GOT3 (cell line): ENCODE data around the gene PRRT4.

Source experiments
- DNase-seq: peaks from one replicate; lab custom pipeline; 2025; ENCODE audit warnings: mixed read lengths; lab: John Stamatoyannopoulos, UW

The PRRT4 gene

DNA sequence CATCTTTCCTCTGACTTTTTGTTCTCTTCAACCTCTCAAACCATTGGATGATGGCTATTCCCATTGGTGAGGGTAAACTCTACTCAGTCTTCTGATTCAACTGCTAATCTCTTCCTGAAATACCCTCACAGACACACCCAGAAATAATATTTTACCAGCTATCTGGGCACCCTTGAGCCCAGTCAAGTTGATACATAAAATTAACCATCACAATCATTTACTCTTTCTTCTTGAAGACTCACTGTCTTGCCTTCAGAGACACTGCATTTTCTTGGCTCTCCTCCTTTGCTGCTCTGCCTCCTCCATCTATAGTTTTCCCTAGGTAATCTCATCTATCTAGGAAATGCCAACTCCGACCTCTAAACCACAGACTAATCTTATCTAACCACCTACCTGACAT, 12.6 kb upstream of the PRRT4 start:
- DNase-seq: no peak

- DNase-seq: no peak
These were observed 12.1 kb upstream of the PRRT4 start for GRCh38 chr7:128373606-128374005.

DNA sequence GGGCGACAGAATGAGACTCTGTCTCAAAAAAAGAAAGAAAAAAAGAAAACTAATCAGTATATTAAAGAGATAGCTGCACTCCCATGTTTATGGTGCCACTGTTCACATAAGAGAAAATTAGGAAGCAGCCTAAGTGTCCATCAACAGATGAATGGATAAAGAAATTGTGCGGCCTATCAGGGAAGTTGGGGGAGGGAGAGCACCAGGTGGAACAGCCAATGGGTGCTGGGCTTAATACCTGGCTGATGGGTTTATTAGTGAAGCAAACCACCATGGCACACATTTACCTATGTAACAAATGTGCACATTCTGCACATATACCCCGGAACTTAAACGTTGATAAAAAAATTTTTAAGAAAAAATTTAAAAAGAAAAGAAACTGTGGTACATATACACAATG, 9.0 kb upstream of the PRRT4 start:
- no peak for DNase-seq

GRCh38 chr7:128366986-128367385, 5.5 kb upstream of the PRRT4 start:
- DNase-seq: no peak

DNA sequence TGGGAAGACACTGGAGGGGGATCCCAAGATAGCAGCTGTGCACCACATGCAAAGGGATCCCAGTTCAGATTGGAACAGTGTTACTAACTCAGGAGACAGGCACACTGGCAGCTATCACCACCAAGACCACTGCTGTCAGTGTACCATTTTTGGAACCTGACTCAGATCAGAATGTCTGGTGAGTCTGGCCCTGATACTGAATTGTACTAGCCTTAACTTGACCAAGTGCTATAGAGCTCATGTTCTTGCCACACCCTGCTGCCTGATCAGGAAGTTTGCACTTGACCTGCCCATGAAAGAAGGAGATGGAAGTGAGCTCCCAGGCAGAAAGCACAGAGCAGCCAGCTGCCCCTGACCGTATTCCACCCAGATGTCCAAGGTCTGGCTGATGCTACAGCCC, 4.8 kb upstream of the PRRT4 start:
- DNase-seq: no peak

DNA sequence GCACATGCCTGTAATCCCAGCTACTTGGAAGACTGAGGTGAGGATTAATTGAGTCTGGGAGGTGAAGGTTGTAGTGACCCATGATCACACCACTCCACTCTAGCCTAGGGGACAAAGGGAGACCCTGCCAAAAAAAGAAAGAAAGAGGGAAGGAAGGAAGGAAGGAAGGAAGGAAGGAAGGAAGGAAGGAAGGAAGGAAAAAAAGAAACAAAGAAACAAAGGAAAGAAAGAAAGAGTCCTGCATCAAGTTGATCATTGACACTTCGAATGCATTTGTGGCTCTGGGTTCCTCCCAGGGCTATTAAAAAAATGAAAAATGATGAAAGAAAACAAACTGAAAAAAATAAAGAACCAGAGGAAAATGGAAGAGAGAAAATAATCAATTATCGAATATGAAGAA, 3.9 kb upstream of the PRRT4 start:
- no peak for DNase-seq

DNA sequence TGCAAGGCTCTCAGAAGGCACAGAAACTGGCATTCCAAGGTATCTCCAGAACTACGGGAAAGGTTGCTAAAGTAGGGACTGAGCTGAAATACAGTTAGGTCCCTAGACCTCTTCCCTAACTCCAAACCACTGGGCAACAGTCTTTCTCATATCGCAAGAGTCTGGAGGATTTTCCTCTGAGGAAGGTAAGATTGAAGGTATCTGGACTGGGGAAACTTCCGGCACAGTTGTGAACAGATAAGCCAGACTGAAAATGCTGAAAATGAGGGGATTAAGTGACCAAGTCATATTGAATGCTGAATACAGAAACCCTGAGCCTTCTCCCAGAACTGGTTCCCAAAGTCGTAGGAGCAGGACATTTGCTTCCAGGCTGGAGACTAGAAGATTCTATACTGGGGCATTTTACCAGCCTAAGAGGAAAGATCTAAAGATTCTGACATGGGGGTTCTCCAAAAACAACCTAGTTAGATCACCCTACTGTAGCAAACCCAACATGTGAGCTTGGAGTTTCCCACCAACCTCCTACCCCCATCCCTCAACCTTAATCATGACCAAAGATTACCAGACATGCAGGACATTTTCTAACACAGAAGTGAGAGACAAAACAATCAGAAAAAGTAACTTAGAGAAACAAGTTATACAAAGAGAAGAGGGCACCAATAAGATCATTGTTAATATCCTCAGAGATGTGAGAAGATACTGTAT, 2.8 kb upstream of the PRRT4 start:
- DNase-seq: no peak

- DNase-seq: no peak
These were observed 1.8 kb upstream of the PRRT4 start for GRCh38 chr7:128363261-128363721.

GRCh38 chr7:128362670-128363069, 1.2 kb upstream of the PRRT4 start:
- no peak for DNase-seq

- no peak for DNase-seq
These were observed 1.2 kb downstream of the PRRT4 start for GRCh38 chr7:128360359-128360678.

- DNase-seq: no peak
These were observed 1.6 kb downstream of the PRRT4 start for GRCh38 chr7:128359939-128360338.

DNA sequence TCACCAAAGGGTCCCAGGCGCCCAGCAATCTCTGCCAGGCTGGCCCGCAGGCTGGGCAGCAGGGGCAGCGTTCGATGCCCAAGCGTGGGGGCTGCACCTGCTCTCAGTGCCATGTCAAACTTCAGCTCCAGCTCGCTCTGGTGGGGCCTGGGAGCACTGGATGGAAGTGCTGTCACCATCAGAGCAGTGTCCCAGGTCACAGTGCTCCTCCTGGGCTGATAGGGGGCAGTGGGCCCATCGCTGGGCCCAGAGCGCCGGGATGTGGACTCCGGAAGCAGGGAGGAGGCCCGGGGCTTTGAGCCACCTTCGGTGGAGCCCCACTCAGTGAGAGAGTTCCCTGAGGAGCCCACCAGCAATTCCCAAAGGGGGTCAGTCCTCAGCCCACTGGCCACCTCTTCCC, 2.2 kb downstream of the PRRT4 start:
- no peak for DNase-seq

DNA sequence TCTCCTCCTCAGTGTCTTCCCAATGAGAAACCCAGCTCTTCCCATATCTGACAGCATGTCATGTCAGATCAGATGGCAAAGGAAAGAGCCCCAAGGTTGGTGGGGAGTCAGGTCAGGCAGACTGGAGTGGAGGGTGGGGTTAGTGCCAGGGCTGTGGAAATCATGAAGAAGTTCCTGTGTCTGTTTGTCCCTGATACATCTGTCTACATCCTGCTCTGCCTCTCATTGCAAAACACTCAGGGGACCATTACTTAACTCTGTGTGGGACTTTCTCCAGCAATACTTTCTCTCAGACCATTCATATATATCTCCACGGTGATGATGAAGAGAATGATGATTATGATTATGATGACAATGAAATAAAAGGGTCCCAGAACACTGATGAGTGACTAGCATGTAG, 3.3 kb downstream of the PRRT4 start:
- no peak for DNase-seq

GRCh38 chr7:128357217-128357613, 4.3 kb downstream of the PRRT4 start:
- no peak for DNase-seq

DNA sequence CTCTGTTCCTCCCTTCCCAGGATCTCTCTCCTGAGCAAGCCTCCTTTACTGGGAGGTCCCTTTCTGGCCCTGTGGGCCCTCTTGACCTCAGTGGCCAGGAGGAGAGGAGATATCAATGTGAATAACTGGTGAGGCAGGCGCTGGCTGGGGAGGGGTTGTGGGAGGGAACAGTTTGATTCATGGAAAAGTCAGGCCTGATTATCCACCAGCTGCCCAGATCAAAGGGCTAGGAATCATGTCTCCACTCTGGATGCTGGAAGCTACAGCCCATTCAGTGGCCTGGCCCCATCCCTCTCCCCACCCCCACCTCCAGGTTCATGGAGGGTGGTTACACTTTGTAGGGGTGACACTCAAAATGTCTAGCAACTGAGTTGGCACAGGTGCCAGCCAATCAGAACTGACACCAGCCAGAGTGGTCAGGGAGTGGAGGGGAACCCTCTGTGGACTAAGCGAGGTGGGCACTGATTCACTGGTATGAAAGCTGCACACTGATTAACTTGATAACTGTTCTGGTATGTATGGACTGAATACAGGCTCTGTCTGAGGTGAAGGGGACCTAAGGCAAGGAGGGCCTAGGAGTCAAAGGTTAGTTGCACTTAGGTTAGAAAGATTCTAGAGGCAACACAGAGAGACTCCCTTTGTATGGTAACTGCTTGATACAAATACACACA, 4.8 kb downstream of the PRRT4 start:
- DNase-seq: no peak

DNA sequence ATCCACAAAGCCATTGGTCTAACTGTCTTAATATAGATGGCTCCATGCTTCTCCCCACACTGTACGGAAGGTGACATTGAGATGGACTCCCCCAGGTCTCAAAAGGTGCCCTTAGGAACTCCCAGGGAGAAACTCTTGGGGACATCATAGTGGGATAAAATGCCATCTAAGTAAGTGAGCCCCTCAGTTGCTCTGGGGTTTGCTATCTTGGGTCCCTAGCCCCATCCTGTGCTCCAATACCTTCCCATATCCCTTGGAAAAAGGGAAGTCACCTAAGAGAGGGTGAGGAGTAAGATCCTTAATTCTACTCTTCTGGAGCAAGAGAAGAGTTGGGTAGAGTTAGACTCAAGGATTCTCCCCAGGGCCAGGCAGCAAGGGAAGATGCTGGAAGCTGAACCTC, 7.9 kb downstream of the PRRT4 start:
- no peak for DNase-seq

DNA sequence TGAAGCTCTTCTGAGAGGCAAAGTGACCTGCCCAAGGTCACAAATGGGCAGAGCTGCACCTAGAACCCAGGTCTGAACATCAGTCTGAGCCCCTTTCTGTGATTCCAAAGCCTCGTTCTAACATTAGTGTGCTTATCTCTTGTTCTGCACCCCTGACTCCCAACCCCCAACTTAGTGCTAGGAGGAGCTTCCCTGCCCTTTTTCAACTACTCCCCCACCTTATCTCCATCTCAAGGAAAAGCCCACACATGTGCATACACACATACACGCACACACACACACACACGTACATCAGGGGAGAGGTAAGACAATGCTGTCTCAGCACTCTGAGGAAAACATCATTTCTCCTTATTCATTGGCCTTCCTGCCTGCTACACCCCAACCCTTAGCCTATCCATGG, 8.3 kb downstream of the PRRT4 start:
- no peak for DNase-seq

DNA sequence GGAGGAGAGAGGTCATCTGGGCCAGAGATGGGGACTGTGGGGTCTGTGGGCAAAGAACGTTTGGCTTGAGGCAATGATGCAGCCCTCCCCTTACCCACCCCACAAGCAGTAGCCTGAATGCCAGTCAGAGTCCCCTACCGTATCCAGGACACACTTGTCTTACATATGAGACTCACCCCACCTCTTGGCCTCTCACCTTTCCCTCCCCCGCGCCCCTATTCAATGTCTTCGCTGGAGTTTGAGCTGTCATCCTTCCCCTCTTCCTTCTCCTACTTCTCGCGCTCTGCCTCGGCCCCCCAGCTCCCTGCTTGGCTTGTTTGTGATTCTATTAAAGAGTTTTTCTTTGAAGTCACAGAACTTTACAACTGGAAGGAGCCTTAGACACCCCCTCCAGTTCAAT, 8.9 kb downstream of the PRRT4 start:
- no peak for DNase-seq

GRCh38 chr7:128352153-128352537, 9.3 kb downstream of the PRRT4 start:
- no peak for DNase-seq

GRCh38 chr7:128351296-128352152, 10.0 kb downstream of the PRRT4 start:
- DNase-seq: no peak

- no peak for DNase-seq
These were observed 10.7 kb downstream of the PRRT4 start for GRCh38 chr7:128350708-128351295.

DNA sequence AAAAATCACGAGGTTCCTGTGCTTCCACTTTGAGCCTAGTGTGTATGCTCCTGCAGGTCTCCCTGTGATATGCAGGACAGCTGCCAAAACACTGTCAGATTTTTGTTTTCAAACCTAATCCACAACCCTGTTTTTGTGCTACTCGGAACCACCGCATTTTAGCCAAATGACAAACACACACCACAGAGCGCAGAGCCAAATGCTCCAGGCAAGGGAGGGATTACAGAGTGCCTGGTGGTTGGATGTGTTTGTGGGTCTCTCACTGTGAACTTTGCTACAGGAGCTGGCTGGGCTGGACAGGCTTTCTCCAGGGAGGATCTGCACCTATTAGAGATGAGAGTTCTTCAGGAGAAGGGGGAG, 12.0 kb downstream of the PRRT4 start:
- no peak for DNase-seq

GRCh38 chr7:128347647-128348097, 13.8 kb downstream of the PRRT4 start:
- DNase-seq: no peak
